B cell (primary cell): ENCODE measurements around the gene THSD7A. TPM values are rescaled to one million over a fixed set of nuclear protein-coding genes. Genes with fewer than 3 reads are reported as not detected.

Experiments
- ATAC-seq: fragments of 200-7000 bp; cut with Tn5 transposase; one replicate; pipeline ENCODE4 v1.10.0; 2021; ENCODE audit warnings: low read depth, mild to moderate bottlenecking, moderate number of reproducible peaks, moderate library complexity
- CTCF ChIA-PET: fragments of 350-600 bp; sonication (Branson Sonifier 250); formaldehyde crosslinking; loops from one replicate; lab custom pipeline; 2021; ENCODE audit warnings: antibody characterized with exemption, inconsistent platforms; lab: Charles Lee
- POLR2A ChIA-PET: fragments of 350-600 bp; sonication (Branson Sonifier 250); formaldehyde crosslinking; loops from one replicate; lab custom pipeline; 2021; ENCODE audit warnings: antibody characterized with exemption; lab: Charles Lee
- DNase-seq: peaks from one replicate; pipeline ENCODE4 v3.0.0; 2013
- H2AFZ ChIP-seq: 2 replicates; pipeline ENCODE4 v1.6.1; 2012; ENCODE audit warnings: mild to moderate bottlenecking, low read depth, low read length; ENCODE audit not compliant: insufficient read depth, poor library complexity, severe bottlenecking
- H3K27ac ChIP-seq, 2 donors: 1 replicate in 1 of 2; 2 replicates in 1 of 2; pipeline ENCODE4 v1.5.1; 2012 to 2013; ENCODE audit warnings: low read length in 2 of 2, mild to moderate bottlenecking in 2 of 2, moderate library complexity in 1 of 2
- H3K27me3 ChIP-seq, 4 experiments: fragments of 200-600 bp in 1 of 4; sonication (generic) in 1 of 4; replicated peaks in 1 of 4; 1 replicate in 2 of 4; 2 replicates in 2 of 4; pipeline versions ENCODE4 v1.6.1 to v1.7.0; 2013 to 2016; ENCODE audit warnings: low read length in 3 of 4, mild to moderate bottlenecking in 2 of 4, mixed read lengths in 1 of 4, moderate library complexity in 1 of 4; ENCODE audit not compliant: insufficient read depth in 4 of 4, control insufficient read depth in 3 of 4; ENCODE audit errors: control extremely low read depth in 1 of 4
- H3K36me3 ChIP-seq, 2 experiments: replicated peaks in 1 of 2; 1 replicate in 1 of 2; 2 replicates in 1 of 2; pipeline versions ENCODE4 v1.6.1 to v1.7.1; 2013; ENCODE audit warnings: low read length in 1 of 2; ENCODE audit not compliant: insufficient read depth in 2 of 2, control insufficient read depth in 1 of 2; ENCODE audit errors: control extremely low read depth in 1 of 2, extremely low read depth in 1 of 2
- H3K4me1 ChIP-seq, 2 donors: fragments of 200-600 bp in 1 of 2; sonication (generic) in 1 of 2; 1 replicate in 1 of 2; 2 replicates in 1 of 2; pipeline versions ENCODE4 v1.5.1 to v1.6.1; 2013 to 2017; ENCODE audit warnings: low read length in 2 of 2; ENCODE audit not compliant: control insufficient read depth in 2 of 2, insufficient read depth in 2 of 2
- H3K4me2 ChIP-seq: replicated peaks from 2 replicates; pipeline ENCODE3; 2012; ENCODE audit warnings: mild to moderate bottlenecking, low read depth, low read length; ENCODE audit not compliant: poor library complexity, severe bottlenecking
- H3K4me3 ChIP-seq, 5 experiments: fragments of 200-600 bp in 1 of 5; sonication (generic) in 1 of 5; 1 replicate in 3 of 5; 2 replicates in 2 of 5; pipeline versions ENCODE4 v1.5.1 to v1.7.0; 2011 to 2016; ENCODE audit warnings: low read length in 4 of 5, mild to moderate bottlenecking in 4 of 5, low read depth in 2 of 5, control low read depth in 1 of 5, moderate library complexity in 1 of 5; ENCODE audit not compliant: insufficient read depth in 1 of 5; ENCODE audit errors: control extremely low read depth in 1 of 5, extremely low read depth in 1 of 5
- H3K79me2 ChIP-seq: fragments of 200-600 bp; sonication (generic); one replicate; pipeline ENCODE4 v1.6.0; 2016; ENCODE audit warnings: low read length; ENCODE audit not compliant: control insufficient read depth, insufficient read depth
- H3K9ac ChIP-seq: fragments of 200-600 bp; sonication (generic); 2 replicates; pipeline ENCODE4 v1.6.1; 2017; ENCODE audit warnings: mild to moderate bottlenecking, low read length, moderate library complexity
- H3K9me3 ChIP-seq, 3 donors: one replicate each; pipeline versions ENCODE4 v1.6.1 to v1.7.1; 2013; ENCODE audit warnings: low read length in 2 of 3; ENCODE audit not compliant: control insufficient read depth in 2 of 3, insufficient read depth in 1 of 3; ENCODE audit errors: control extremely low read depth in 1 of 3
- H4K20me1 ChIP-seq: 2 replicates; pipeline ENCODE4 v1.6.0; 2012; ENCODE audit warnings: mild to moderate bottlenecking, low read length; ENCODE audit not compliant: insufficient read depth, control insufficient read depth, poor library complexity, severe bottlenecking
- H3K27ac Mint-ChIP-seq: one replicate; pipeline ENCODE4 v1.8.0; 2021; ENCODE audit warnings: mixed read lengths
- H3K27me3 Mint-ChIP-seq: one replicate; pipeline ENCODE4 v1.8.0; 2021; ENCODE audit warnings: mixed read lengths
- H3K4me1 Mint-ChIP-seq: one replicate; pipeline ENCODE4 v1.8.0; 2021; ENCODE audit warnings: mixed read lengths
- H3K4me3 Mint-ChIP-seq: one replicate; pipeline ENCODE4 v1.8.0; 2021; ENCODE audit warnings: mixed read lengths
- H3K9me3 Mint-ChIP-seq: one replicate; pipeline ENCODE4 v1.8.0; 2022; ENCODE audit warnings: mixed read lengths; ENCODE audit not compliant: insufficient read depth
- CTCF ChIP-seq: fragments of 200-600 bp; IDR thresholded peaks from one replicate; pipeline ENCODE4 v1.8.0; 2022; ENCODE audit warnings: antibody characterized with exemption, mild to moderate bottlenecking
- EZH2 ChIP-seq: IDR thresholded peaks from 2 replicates; pipeline ENCODE4 v1.6.1; 2012; ENCODE audit warnings: borderline replicate concordance, low read depth, mild to moderate bottlenecking, moderate library complexity, low read length; ENCODE audit not compliant: insufficient read depth, poor library complexity, severe bottlenecking
- WGBS: methylation state at CpG from one replicate; pipeline ENCODE4 v1.1.5; 2013; ENCODE audit warnings: missing lambda C conversion rate; ENCODE audit not compliant: insufficient coverage; 5-methylcytosine and 5-hydroxymethylcytosine counted together
- intact Hi-C: fragments of 100-400 bp; cut with micrococcal nuclease; formaldehyde crosslinking; loops from one replicate; pipeline ENCODE4 v1.10.0; 2022
- polyA plus RNA-seq: library from polyadenylated mRNA; depleted of rRNA; stranded (reverse); fragments of >200 nt; gene quantifications from 2 replicates; pipeline ENCODE4 v1.2.3, GENCODE V29; 2012
- total RNA-seq, 2 donors: library from RNA; stranded (reverse); fragments of 120-200 nt in 1 of 2; gene quantifications; 1 replicate in 1 of 2; 2 replicates in 1 of 2; pipeline versions ENCODE4 v1.2.3 to v1.2.4, GENCODE V29; 2013 to 2022

Gene THSD7A
- total and polyA plus RNA-seq, 2 donors (not counting 1 experiment from before 2014, with no cell fraction given): not detected

DNA sequence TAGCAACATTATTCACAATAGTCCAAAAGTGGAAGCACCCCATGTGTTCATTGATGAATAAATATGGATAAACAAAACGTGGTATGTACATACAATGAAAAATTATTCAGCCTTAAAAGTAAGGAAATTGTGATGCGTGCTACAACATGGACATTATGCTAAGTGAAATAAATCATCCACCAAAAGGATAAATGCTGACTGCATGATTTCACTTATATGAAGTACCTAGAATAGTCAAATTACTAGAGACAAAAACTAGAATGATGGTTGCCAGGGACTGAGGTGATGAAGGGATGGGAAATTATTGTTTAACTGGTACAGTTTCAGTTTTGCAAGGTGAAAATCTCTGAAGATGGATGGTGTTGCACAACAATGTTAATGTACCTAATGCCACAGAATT lies 56.6 kb downstream of the THSD7A start:
- no peak for ATAC-seq

GRCh38 chr7:11768263-11768662 lies 63.7 kb downstream of the THSD7A start:
- H3K4me3 Mint-ChIP-seq: no peak overlapping the region
- Histone ChIP-seq H2AFZ (no peak overlapping the region), H3K79me2 (no peaks in the 10 kb centered on the region), H3K36me3 (no peaks in the 10 kb centered on the region), H3K9me3 (no peaks in the 10 kb centered on the region), H3K4me2 (no peak overlapping the region), H3K27ac (no peak overlapping the region), H3K4me1 (no peaks in the 10 kb centered on the region), H3K4me3 (no peak overlapping the region), H4K20me1 (no peaks in the 10 kb centered on the region), H3K9ac (no peak overlapping the region), H3K27me3 (no peaks in the 10 kb centered on the region)
- H3K27me3 Mint-ChIP-seq: no peaks in the 10 kb centered on the region
- POLR2A ChIA-PET: no interaction called here
- ATAC-seq (no peak), DNase-seq (no peak)
- no peak for TF ChIP-seq CTCF
- no peak for TF ChIP-seq EZH2
- CTCF ChIA-PET: no interaction called here
- no peak overlapping the region for H3K27ac Mint-ChIP-seq
- no peaks in the 10 kb centered on the region for H3K4me1 Mint-ChIP-seq
- intact Hi-C loops: no loop called here
- H3K9me3 Mint-ChIP-seq: no peaks in the 10 kb centered on the region
- no CpG with 5 or more reads among the region's 5 CpGs for WGBS

More for the DNA sequence above, 56.6 kb downstream of the THSD7A start:
- Mint-ChIP-seq H3K27me3 (no peaks in the 10 kb centered on the region), H3K9me3 (no peaks in the 10 kb centered on the region), H3K4me1 (no peaks in the 10 kb centered on the region), H3K4me3 (no peak overlapping the region), H3K27ac (no peak overlapping the region)
- Histone ChIP-seq H3K27me3 (no peaks in the 10 kb centered on the region), H2AFZ (no peak overlapping the region), H3K79me2 (no peaks in the 10 kb centered on the region), H3K9ac (no peak overlapping the region), H4K20me1 (no peaks in the 10 kb centered on the region), H3K4me2 (no peak overlapping the region), H3K27ac (no peak overlapping the region), H3K9me3 (no peaks in the 10 kb centered on the region), H3K4me3 (no peak overlapping the region), H3K36me3 (no peaks in the 10 kb centered on the region), H3K4me1 (no peaks in the 10 kb centered on the region)
- DNase-seq: no peak
- ChIA-PET POLR2A (no interaction called here), CTCF (no interaction called here)
- intact Hi-C loops: no loop called here
- no CpG with 5 or more reads among the region's 2 CpGs for WGBS
- no peak for TF ChIP-seq EZH2
- no peak for TF ChIP-seq CTCF
